GM12873 (cell line): Measurements from ENCODE around the gene RPTOR.

Experiments
- CTCF ChIP-seq: IDR thresholded peaks from 2 replicates; pipeline ENCODE4 v1.5.1; 2012; ENCODE audit warnings: low read depth, mild to moderate bottlenecking, moderate library complexity, low read length, control low read depth; ENCODE audit not compliant: insufficient read depth; ENCODE audit errors: missing control alignments

RPTOR gene

GRCh38 chr17:80605326-80606066 is 60.9 kb downstream of the RPTOR start:
- no peak for TF ChIP-seq CTCF

- TF ChIP-seq CTCF = no peak
Observed at GRCh38 chr17:80608326-80608725, 63.7 kb downstream of the RPTOR start.

DNA sequence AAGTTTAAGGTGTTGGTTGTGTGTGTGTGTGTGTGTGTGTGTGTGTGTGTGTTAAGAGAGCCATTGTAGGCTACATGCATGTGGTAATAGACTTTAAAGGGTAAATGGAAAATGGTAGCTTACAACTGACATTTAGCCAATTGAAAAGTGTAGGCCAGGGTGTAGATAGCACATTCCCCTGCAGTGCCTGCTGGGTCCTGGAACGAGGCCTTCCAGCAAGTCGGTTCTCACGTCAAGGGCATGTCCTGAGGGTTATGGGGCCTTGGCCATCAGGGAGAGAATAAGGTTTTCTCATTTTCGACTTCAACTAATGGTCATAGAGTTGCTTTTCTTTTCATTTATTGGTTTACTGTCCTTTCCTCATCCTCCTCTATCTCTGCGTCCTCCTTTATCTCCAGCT is 65.1 kb downstream of the RPTOR start:
- no peak for TF ChIP-seq CTCF

- no peak for TF ChIP-seq CTCF
Observed at GRCh38 chr17:80611816-80612215, 67.2 kb downstream of the RPTOR start.

GRCh38 chr17:80612997-80613731 is 68.5 kb downstream of the RPTOR start:
- no peak for TF ChIP-seq CTCF

DNA sequence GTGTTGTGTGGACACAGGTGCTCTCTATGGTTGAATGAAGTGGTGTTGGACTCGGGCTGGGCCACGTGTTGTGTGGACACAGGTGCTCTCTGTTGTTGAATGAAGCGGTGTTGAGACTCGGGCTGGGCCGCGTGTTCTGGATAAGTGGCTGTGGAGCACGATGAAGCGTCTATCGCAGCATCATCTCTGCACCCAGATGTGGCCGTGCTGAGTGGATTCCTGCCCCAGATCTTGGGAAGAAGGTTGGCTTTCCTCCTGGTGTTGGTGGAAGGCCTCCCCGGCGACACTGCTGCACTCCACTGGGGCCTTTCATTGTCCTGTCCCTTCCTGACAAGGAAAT is 69.1 kb downstream of the RPTOR start:
- no peak for TF ChIP-seq CTCF

DNA sequence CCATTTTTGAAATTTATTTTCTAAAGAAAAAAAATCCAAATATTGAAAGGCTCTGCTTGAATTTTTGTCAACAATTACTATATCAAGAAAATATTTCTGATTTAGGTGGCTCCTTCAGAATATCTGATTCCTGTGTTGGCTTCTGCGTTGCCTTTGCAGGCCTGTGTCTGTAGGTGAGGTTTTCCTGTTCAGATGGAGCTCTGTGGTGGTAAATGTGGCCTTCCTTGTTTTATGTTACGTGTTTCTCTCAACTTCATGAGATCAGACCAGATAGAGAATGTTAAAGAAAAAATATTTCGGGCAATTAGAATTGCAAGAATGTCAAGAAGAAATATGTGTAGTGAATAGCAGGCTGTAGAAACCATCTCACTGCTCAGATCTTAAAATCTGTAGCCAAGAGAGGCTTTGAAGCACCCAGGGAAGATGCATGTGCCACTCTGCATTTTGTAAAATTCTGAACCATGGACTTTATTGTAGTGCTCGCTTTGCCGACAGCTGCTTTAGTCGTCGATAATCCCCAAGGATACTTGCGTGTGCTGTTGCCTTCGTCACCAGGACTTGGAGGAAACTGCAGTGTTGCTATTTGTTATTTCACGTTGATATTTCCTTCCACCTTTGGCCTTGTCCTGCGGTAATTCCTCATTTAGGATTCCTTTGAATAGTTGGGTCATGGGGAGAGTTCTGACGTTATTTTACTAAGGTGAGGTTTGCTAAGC is 69.9 kb downstream of the RPTOR start:
- no peak for TF ChIP-seq CTCF
